ENCODE measurements around the gene ABLIM1. TPM values are rescaled to one million over a fixed set of nuclear protein-coding genes. Genes with fewer than 3 reads are reported as not detected.

Gene ABLIM1
- total and polyA plus RNA-seq, 2 of the 13 experiments (the other 11 are each of a cell fraction or from before 2014, with no cell fraction given), result 59.4 to 92.7 TPM

DNA sequence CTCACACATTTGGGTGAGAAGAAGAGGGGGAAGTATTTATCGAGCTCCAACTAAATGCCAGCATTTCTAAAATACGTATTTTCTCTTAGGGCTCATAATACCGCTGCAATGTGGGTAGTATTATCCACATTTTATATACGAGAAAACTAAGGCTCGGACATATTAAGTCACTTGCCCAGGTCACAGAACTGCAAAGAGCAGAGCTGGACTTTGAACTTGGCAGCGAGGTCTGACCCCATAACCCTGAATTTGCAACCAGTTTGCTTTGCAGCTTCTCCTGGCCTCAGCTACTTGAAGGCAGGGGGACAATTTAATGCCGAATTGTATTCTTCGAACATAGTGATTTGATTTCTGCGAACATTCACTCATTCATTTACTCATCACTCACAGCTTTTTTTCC is 7.2 kb downstream of the ABLIM1 start (continued):
- TF ChIP-seq, protein P1, sequence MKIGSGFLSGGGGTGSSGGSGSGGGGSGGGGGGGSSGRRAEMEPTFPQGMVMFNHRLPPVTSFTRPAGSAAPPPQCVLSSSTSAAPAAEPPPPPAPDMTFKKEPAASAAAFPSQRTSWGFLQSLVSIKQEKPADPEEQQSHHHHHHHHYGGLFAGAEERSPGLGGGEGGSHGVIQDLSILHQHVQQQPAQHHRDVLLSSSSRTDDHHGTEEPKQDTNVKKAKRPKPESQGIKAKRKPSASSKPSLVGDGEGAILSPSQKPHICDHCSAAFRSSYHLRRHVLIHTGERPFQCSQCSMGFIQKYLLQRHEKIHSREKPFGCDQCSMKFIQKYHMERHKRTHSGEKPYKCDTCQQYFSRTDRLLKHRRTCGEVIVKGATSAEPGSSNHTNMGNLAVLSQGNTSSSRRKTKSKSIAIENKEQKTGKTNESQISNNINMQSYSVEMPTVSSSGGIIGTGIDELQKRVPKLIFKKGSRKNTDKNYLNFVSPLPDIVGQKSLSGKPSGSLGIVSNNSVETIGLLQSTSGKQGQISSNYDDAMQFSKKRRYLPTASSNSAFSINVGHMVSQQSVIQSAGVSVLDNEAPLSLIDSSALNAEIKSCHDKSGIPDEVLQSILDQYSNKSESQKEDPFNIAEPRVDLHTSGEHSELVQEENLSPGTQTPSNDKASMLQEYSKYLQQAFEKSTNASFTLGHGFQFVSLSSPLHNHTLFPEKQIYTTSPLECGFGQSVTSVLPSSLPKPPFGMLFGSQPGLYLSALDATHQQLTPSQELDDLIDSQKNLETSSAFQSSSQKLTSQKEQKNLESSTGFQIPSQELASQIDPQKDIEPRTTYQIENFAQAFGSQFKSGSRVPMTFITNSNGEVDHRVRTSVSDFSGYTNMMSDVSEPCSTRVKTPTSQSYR (CRISPR knock-in tag; IDR thresholded peaks at IDR 0.05; ENCODE audit: borderline replicate concordance), result no peak
- TF ChIP-seq NR2C2 (CRISPR knock-in tag; IDR thresholded peaks at IDR 0.05; ENCODE audit: borderline replicate concordance) (peak; percentile 40; the same call in 1 of the 2 replicates), NKX3-1 (CRISPR knock-in tag; IDR thresholded peaks at IDR 0.05) (no peak), ZFAT (CRISPR knock-in tag; conservative IDR thresholded peaks at IDR 0.05) (no peak), KDM2A (CRISPR knock-in tag; IDR thresholded peaks at IDR 0.05; ENCODE audit: borderline replicate concordance, low read depth) (no peak), GATA4 (IDR thresholded peaks at IDR 0.05; ENCODE audit: borderline replicate concordance, low read depth) (no peak), SETDB1 (CRISPR knock-in tag; IDR thresholded peaks at IDR 0.05; ENCODE audit: borderline replicate concordance) (no peak), NFYB (CRISPR knock-in tag; IDR thresholded peaks at IDR 0.05) (no peak), ZNF562 (CRISPR knock-in tag; IDR thresholded peaks at IDR 0.05; ENCODE audit: borderline replicate concordance) (no peak), GATAD2A (CRISPR knock-in tag; IDR thresholded peaks at IDR 0.05) (0 out of 2 replicates have a peak, but pooled peaks have one; percentile 36), ZNF709 (CRISPR knock-in tag; IDR thresholded peaks at IDR 0.05) (no peak)
- TF ChIP-seq, protein P2, sequence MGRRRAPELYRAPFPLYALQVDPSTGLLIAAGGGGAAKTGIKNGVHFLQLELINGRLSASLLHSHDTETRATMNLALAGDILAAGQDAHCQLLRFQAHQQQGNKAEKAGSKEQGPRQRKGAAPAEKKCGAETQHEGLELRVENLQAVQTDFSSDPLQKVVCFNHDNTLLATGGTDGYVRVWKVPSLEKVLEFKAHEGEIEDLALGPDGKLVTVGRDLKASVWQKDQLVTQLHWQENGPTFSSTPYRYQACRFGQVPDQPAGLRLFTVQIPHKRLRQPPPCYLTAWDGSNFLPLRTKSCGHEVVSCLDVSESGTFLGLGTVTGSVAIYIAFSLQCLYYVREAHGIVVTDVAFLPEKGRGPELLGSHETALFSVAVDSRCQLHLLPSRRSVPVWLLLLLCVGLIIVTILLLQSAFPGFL (CRISPR knock-in tag; IDR thresholded peaks at IDR 0.05), result no peak
- TF ChIP-seq, protein P3, sequence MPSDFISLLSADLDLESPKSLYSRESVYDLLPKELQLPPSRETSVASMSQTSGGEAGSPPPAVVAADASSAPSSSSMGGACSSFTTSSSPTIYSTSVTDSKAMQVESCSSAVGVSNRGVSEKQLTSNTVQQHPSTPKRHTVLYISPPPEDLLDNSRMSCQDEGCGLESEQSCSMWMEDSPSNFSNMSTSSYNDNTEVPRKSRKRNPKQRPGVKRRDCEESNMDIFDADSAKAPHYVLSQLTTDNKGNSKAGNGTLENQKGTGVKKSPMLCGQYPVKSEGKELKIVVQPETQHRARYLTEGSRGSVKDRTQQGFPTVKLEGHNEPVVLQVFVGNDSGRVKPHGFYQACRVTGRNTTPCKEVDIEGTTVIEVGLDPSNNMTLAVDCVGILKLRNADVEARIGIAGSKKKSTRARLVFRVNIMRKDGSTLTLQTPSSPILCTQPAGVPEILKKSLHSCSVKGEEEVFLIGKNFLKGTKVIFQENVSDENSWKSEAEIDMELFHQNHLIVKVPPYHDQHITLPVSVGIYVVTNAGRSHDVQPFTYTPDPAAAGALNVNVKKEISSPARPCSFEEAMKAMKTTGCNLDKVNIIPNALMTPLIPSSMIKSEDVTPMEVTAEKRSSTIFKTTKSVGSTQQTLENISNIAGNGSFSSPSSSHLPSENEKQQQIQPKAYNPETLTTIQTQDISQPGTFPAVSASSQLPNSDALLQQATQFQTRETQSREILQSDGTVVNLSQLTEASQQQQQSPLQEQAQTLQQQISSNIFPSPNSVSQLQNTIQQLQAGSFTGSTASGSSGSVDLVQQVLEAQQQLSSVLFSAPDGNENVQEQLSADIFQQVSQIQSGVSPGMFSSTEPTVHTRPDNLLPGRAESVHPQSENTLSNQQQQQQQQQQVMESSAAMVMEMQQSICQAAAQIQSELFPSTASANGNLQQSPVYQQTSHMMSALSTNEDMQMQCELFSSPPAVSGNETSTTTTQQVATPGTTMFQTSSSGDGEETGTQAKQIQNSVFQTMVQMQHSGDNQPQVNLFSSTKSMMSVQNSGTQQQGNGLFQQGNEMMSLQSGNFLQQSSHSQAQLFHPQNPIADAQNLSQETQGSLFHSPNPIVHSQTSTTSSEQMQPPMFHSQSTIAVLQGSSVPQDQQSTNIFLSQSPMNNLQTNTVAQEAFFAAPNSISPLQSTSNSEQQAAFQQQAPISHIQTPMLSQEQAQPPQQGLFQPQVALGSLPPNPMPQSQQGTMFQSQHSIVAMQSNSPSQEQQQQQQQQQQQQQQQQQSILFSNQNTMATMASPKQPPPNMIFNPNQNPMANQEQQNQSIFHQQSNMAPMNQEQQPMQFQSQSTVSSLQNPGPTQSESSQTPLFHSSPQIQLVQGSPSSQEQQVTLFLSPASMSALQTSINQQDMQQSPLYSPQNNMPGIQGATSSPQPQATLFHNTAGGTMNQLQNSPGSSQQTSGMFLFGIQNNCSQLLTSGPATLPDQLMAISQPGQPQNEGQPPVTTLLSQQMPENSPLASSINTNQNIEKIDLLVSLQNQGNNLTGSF (CRISPR knock-in tag; IDR thresholded peaks at IDR 0.05), result no peak
- TF ChIP-seq, protein P4, sequence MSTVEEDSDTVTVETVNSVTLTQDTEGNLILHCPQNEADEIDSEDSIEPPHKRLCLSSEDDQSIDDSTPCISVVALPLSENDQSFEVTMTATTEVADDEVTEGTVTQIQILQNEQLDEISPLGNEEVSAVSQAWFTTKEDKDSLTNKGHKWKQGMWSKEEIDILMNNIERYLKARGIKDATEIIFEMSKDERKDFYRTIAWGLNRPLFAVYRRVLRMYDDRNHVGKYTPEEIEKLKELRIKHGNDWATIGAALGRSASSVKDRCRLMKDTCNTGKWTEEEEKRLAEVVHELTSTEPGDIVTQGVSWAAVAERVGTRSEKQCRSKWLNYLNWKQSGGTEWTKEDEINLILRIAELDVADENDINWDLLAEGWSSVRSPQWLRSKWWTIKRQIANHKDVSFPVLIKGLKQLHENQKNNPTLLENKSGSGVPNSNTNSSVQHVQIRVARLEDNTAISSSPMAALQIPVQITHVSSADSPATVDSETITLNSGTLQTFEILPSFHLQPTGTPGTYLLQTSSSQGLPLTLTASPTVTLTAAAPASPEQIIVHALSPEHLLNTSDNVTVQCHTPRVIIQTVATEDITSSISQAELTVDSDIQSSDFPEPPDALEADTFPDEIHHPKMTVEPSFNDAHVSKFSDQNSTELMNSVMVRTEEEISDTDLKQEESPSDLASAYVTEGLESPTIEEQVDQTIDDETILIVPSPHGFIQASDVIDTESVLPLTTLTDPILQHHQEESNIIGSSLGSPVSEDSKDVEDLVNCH (CRISPR knock-in tag; IDR thresholded peaks at IDR 0.05), result no peak
- TF ChIP-seq, protein P5, sequence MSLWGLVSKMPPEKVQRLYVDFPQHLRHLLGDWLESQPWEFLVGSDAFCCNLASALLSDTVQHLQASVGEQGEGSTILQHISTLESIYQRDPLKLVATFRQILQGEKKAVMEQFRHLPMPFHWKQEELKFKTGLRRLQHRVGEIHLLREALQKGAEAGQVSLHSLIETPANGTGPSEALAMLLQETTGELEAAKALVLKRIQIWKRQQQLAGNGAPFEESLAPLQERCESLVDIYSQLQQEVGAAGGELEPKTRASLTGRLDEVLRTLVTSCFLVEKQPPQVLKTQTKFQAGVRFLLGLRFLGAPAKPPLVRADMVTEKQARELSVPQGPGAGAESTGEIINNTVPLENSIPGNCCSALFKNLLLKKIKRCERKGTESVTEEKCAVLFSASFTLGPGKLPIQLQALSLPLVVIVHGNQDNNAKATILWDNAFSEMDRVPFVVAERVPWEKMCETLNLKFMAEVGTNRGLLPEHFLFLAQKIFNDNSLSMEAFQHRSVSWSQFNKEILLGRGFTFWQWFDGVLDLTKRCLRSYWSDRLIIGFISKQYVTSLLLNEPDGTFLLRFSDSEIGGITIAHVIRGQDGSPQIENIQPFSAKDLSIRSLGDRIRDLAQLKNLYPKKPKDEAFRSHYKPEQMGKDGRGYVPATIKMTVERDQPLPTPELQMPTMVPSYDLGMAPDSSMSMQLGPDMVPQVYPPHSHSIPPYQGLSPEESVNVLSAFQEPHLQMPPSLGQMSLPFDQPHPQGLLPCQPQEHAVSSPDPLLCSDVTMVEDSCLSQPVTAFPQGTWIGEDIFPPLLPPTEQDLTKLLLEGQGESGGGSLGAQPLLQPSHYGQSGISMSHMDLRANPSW (CRISPR knock-in tag; IDR thresholded peaks at IDR 0.05; ENCODE audit: borderline replicate concordance), result no peak

Data from HepG2 (cell line).